Suprapubic skin (tissue), 4 donors: ENCODE measurements around the gene PIK3AP1. TPM values are rescaled to one million over a fixed set of nuclear protein-coding genes. Genes with fewer than 3 reads are reported as not detected.

ENCODE experiments used
- DNase-seq, 2 donors: peaks; one replicate each; pipeline ENCODE4 v3.0.0-alpha.2; 2019; ENCODE audit warnings: low spot score in 2 of 2
- H3K27ac ChIP-seq: fragments of 200-600 bp; sonication (generic); one replicate; pipeline ENCODE4 v1.5.1; 2019
- H3K27me3 ChIP-seq: fragments of 200-600 bp; sonication (generic); one replicate; pipeline ENCODE4 v1.5.1; 2019
- H3K36me3 ChIP-seq: fragments of 200-600 bp; sonication (generic); one replicate; pipeline ENCODE4 v1.5.1; 2019
- H3K4me1 ChIP-seq: fragments of 200-600 bp; sonication (generic); one replicate; pipeline ENCODE4 v1.5.1; 2019
- H3K4me3 ChIP-seq: fragments of 200-600 bp; sonication (generic); one replicate; pipeline ENCODE4 v1.5.1; 2019; ENCODE audit warnings: mild to moderate bottlenecking
- H3K9me3 ChIP-seq: fragments of 200-600 bp; sonication (generic); one replicate; pipeline ENCODE4 v1.5.1; 2019
- CTCF ChIP-seq, 2 donors: fragments of 200-600 bp in 1 of 2; fragments of 450-650 bp in 1 of 2; sonication (generic) in 1 of 2; IDR thresholded peaks; one replicate each; pipeline ENCODE4 v1.5.1; 2016 to 2019; ENCODE audit warnings: antibody characterized with exemption in 2 of 2, mild to moderate bottlenecking in 1 of 2, moderate library complexity in 1 of 2
- EP300 ChIP-seq: sonication (generic); formaldehyde crosslinking; IDR thresholded peaks from one replicate; pipeline ENCODE4 v1.6.1; 2017; ENCODE audit warnings: antibody characterized with exemption
- POLR2A ChIP-seq, 2 donors: fragments of 450-650 bp; IDR thresholded peaks; one replicate each; pipeline ENCODE4 v1.6.1; 2017; ENCODE audit warnings: antibody characterized with exemption in 2 of 2, mild to moderate bottlenecking in 2 of 2, moderate library complexity in 2 of 2
- POLR2AphosphoS5 ChIP-seq, 3 donors: sonication (generic); formaldehyde crosslinking; IDR thresholded peaks; one replicate each; pipeline ENCODE4 v1.6.1; 2017; ENCODE audit warnings: antibody characterized with exemption in 3 of 3
- WGBS: methylation state at CpG from one replicate; pipeline ENCODE4 v1.1.5; 2018; 5-methylcytosine and 5-hydroxymethylcytosine counted together
- total RNA-seq, 4 donors: library from RNA; depleted of rRNA; stranded (reverse); fragments of >200 nt; gene quantifications; one replicate each; pipeline ENCODE4 v1.1.0, GENCODE V29; 2016

The PIK3AP1 gene
- total RNA-seq, 4 donors from 2014 or later = 2.2 to 5.6 (median 4.0) TPM

- no peak for DNase-seq
- H3K9me3 ChIP-seq = no peaks in the 10 kb centered on the region
- peaks cover 5% of the 10 kb centered on the region for H3K27me3 ChIP-seq
- no peak overlapping the region for H3K4me3 ChIP-seq
- H3K36me3 ChIP-seq = no peaks in the 10 kb centered on the region
- no peaks in the 10 kb centered on the region for H3K4me1 ChIP-seq
- WGBS = 68% methylated on average over 1 of the region's 1 CpG
- no peak for TF ChIP-seq POLR2A (IDR thresholded peaks at IDR 0.05)
- no peak for TF ChIP-seq POLR2AphosphoS5 (IDR thresholded peaks at IDR 0.05)
- TF ChIP-seq CTCF (IDR thresholded peaks at IDR 0.05) = no peak
- TF ChIP-seq EP300 = no peak
- no peak overlapping the region for H3K27ac ChIP-seq
Observed at GRCh38 chr10:96596422-96597407, 123.6 kb downstream of the PIK3AP1 start.

- 94% methylated on average over 4 of the region's 4 CpGs for WGBS
- H3K27me3 ChIP-seq = peaks cover 5% of the 10 kb centered on the region
- H3K27ac ChIP-seq = no peak overlapping the region
- no peak for TF ChIP-seq POLR2A (IDR thresholded peaks at IDR 0.05)
- no peak for TF ChIP-seq CTCF (IDR thresholded peaks at IDR 0.05)
- no peak for TF ChIP-seq EP300
- TF ChIP-seq POLR2AphosphoS5 (IDR thresholded peaks at IDR 0.05) = no peak
- H3K4me3 ChIP-seq = no peak overlapping the region
- no peaks in the 10 kb centered on the region for H3K9me3 ChIP-seq
- H3K36me3 ChIP-seq = no peaks in the 10 kb centered on the region
- DNase-seq = no peak
- H3K4me1 ChIP-seq = no peaks in the 10 kb centered on the region
Observed at GRCh38 chr10:96595741-96596140, 124.6 kb downstream of the PIK3AP1 start.

GRCh38 chr10:96591946-96592345 lies 128.4 kb downstream of the PIK3AP1 start:
- no peak for DNase-seq
- TF ChIP-seq EP300 = no peak
- TF ChIP-seq CTCF (IDR thresholded peaks at IDR 0.05) = no peak
- TF ChIP-seq POLR2A (IDR thresholded peaks at IDR 0.05) = no peak
- no peak for TF ChIP-seq POLR2AphosphoS5 (IDR thresholded peaks at IDR 0.05)
- H3K4me3 ChIP-seq = no peak overlapping the region
- H3K4me1 ChIP-seq = peaks cover 11% of the 10 kb centered on the region
- 84% methylated on average over 1 of the region's 1 CpG for WGBS
- H3K36me3 ChIP-seq = no peaks in the 10 kb centered on the region
- H3K27ac ChIP-seq = no peak overlapping the region
- no peaks in the 10 kb centered on the region for H3K9me3 ChIP-seq
- H3K27me3 ChIP-seq = no peaks in the 10 kb centered on the region

- Histone ChIP-seq H3K27me3 (no peaks in the 10 kb centered on the region), H3K4me1 (peaks cover 32% of the 10 kb centered on the region), H3K4me3 (no peak overlapping the region), H3K27ac (no peak overlapping the region), H3K9me3 (no peaks in the 10 kb centered on the region), H3K36me3 (no peaks in the 10 kb centered on the region)
- DNase-seq = no peak
- 79% methylated on average over 5 of the region's 5 CpGs for WGBS
- TF ChIP-seq EP300 = no peak
- no peak for TF ChIP-seq POLR2A (IDR thresholded peaks at IDR 0.05)
- no peak for TF ChIP-seq CTCF (IDR thresholded peaks at IDR 0.05)
- TF ChIP-seq POLR2AphosphoS5 (IDR thresholded peaks at IDR 0.05) = no peak
Observed at GRCh38 chr10:96588616-96589419, 131.5 kb downstream of the PIK3AP1 start.
